HFF-Myc (cell line): Measurements from ENCODE around the gene GTF2F2.
"Not testable (repeated sequence)": the region's sequence is repeated elsewhere in the genome, so short reads cannot be mapped to it uniquely, and the experiment has no call there.

Source experiments
- DNase-seq: peaks from one replicate; pipeline ENCODE4 v3.0.0-alpha.2; 2011; ENCODE audit warnings: low read depth; ENCODE audit errors: extremely low read depth
- H3K4me3 ChIP-seq: replicated peaks from 2 replicates; pipeline ENCODE4 v1.5.1; 2011; ENCODE audit warnings: low read depth, mild to moderate bottlenecking, control low read depth, low read length
- CTCF ChIP-seq: IDR thresholded peaks from 2 replicates; pipeline ENCODE4 v1.5.1; 2012; ENCODE audit warnings: mild to moderate bottlenecking, low read depth, low read length, control low read depth; ENCODE audit errors: missing control alignments

GTF2F2 gene

GRCh38 chr13:45242070-45242469, 121.8 kb downstream of the GTF2F2 start:
- no peak for DNase-seq
- no peak for TF ChIP-seq CTCF
- H3K4me3 ChIP-seq, result no peak overlapping the region

GRCh38 chr13:45242524-45242923, 122.2 kb downstream of the GTF2F2 start:
- no peak for DNase-seq
- TF ChIP-seq CTCF, result no peak
- H3K4me3 ChIP-seq, result no peak overlapping the region

- DNase-seq, result no peak
- no peak overlapping the region for H3K4me3 ChIP-seq
- no peak for TF ChIP-seq CTCF
Measured at GRCh38 chr13:45243077-45243476, 122.8 kb downstream of the GTF2F2 start.

GRCh38 chr13:45244736-45245135, 124.4 kb downstream of the GTF2F2 start:
- not testable (repeated sequence) for H3K4me3 ChIP-seq, DNase-seq

- no peak for DNase-seq
- TF ChIP-seq CTCF, result no peak
- H3K4me3 ChIP-seq, result no peak overlapping the region
Measured at GRCh38 chr13:45249662-45250061, 129.4 kb downstream of the GTF2F2 start.

- no peak for DNase-seq
- no peak for TF ChIP-seq CTCF
- no peak overlapping the region for H3K4me3 ChIP-seq
Measured at GRCh38 chr13:45254396-45254795, 134.1 kb downstream of the GTF2F2 start.

- DNase-seq, result no peak
- no peak for TF ChIP-seq CTCF
- H3K4me3 ChIP-seq, result no peak overlapping the region
Measured at GRCh38 chr13:45255247-45255987, 135.1 kb downstream of the GTF2F2 start.
